ENCODE data around the gene GCK.
A peak's percentile ranks its signal among the peaks of the same experiment; 100 is the strongest.
"Not testable (repeated sequence)": the region's sequence is repeated elsewhere in the genome, so short reads cannot be mapped to it uniquely, and the experiment has no call there.

Gene GCK

GRCh38 chr7:44128721-44129582 lies 60.3 kb downstream of the GCK start:
- intact Hi-C loops (cut with DNase I): loop anchor here (10.0 kb wide), 1 partner anchor 66 kb away; no protein-coding TSS in a partner anchor

GRCh38 chr7:44127161-44127560 lies 62.1 kb downstream of the GCK start:
- no peak for DNase-seq
- intact Hi-C loops (cut with DNase I): loop anchor here (10.0 kb wide), 1 partner anchor 68 kb away; no protein-coding TSS in a partner anchor

More at GRCh38 chr7:44128721-44129582, 60.3 kb downstream of the GCK start:
- peak in 1 of 10 donors; percentile 66 for DNase-seq

- DNase-seq: not testable (repeated sequence)
- intact Hi-C loops (cut with DNase I): loop anchor here (10.0 kb wide), 1 partner anchor 68 kb away; no protein-coding TSS in a partner anchor
Observed at GRCh38 chr7:44126574-44126973, 62.7 kb downstream of the GCK start.

GRCh38 chr7:44124822-44125202 lies 64.4 kb downstream of the GCK start:
- intact Hi-C loops (cut with DNase I): loop anchor here (10.0 kb wide), 1 partner anchor 70 kb away; no protein-coding TSS in a partner anchor
- peak in 1 of 10 donors; percentile 18 for DNase-seq

GRCh38 chr7:44123190-44124003 lies 65.8 kb downstream of the GCK start, which contains the start of gene POLD2:
POLD2 (minus strand) TSS chr7:44123548; CDS start chr7:44122053, 1,495 bp downstream.
- DNase-seq: peak; percentile 97 to 100 (median 98)
- intact Hi-C loops (cut with DNase I): loop anchor here (1.0 to 10.0 kb wide), 2 partner anchors 41 to 71 kb away; partner anchors contain the start of gene POLM

- intact Hi-C loops (cut with DNase I): loop anchor here (10.0 kb wide), 1 partner anchor 72 kb away; no protein-coding TSS in a partner anchor
- DNase-seq: peak in 1 of 10 donors; percentile 11
Observed at GRCh38 chr7:44122529-44122928, 66.7 kb downstream of the GCK start.

GRCh38 chr7:44121761-44122420 lies 67.3 kb downstream of the GCK start:
- intact Hi-C loops (cut with DNase I): loop anchor here (10.0 kb wide), 1 partner anchor 73 kb away; no protein-coding TSS in a partner anchor
- DNase-seq: peak in 2 of 10 donors; percentile 41 to 50

- intact Hi-C loops (cut with DNase I): loop anchor here (10.0 kb wide), 1 partner anchor 74 kb away; no protein-coding TSS in a partner anchor
- no peak for DNase-seq
Observed at GRCh38 chr7:44120395-44120794, 68.8 kb downstream of the GCK start.

- intact Hi-C loops (cut with DNase I): loop anchor here (10.0 kb wide), 1 partner anchor 75 kb away; no protein-coding TSS in a partner anchor
- DNase-seq: peak in 2 of 10 donors; percentile 43 to 51
Observed at GRCh38 chr7:44119829-44120380, 69.3 kb downstream of the GCK start.

GRCh38 chr7:44117801-44118429 lies 71.3 kb downstream of the GCK start:
- intact Hi-C loops (cut with DNase I): no loop called here
- peak in 2 of 10 donors; percentile 35 to 76 for DNase-seq

- peak in 2 of 10 donors; percentile 67 to 77 for DNase-seq
- intact Hi-C loops (cut with DNase I): no loop called here
Observed at GRCh38 chr7:44116789-44117666, 72.2 kb downstream of the GCK start.

GRCh38 chr7:44116087-44116788 lies 73.0 kb downstream of the GCK start:
- intact Hi-C loops (cut with DNase I): no loop called here
- DNase-seq: peak in 2 of 10 donors; percentile 60 to 67

GRCh38 chr7:44114586-44115310 lies 74.5 kb downstream of the GCK start:
- intact Hi-C loops (cut with DNase I): no loop called here
- DNase-seq: peak; percentile 72 to 98 (median 84)

- intact Hi-C loops (cut with DNase I): no loop called here
- peak in 2 of 10 donors; percentile 60 to 70 for DNase-seq
Observed at GRCh38 chr7:44113764-44114354, 75.4 kb downstream of the GCK start.

- peak in 2 of 10 donors; percentile 64 to 78 for DNase-seq
- intact Hi-C loops (cut with DNase I): no loop called here
Observed at GRCh38 chr7:44112997-44113763, 76.1 kb downstream of the GCK start.

All from posterior cingulate gyrus (tissue), 11 donors.